NT2/D1 (cell line): ENCODE data around the gene CENPN.

Source experiments
- SUZ12 ChIP-seq: IDR thresholded peaks from 2 replicates; pipeline ENCODE4 v1.6.1; 2011; ENCODE audit not compliant: insufficient read length, insufficient read depth; ENCODE audit errors: extremely low read depth
- ZNF274 ChIP-seq: IDR thresholded peaks from 2 replicates; pipeline ENCODE4 v1.6.1; 2011; ENCODE audit warnings: mild to moderate bottlenecking, low read depth, low read length

DNA sequence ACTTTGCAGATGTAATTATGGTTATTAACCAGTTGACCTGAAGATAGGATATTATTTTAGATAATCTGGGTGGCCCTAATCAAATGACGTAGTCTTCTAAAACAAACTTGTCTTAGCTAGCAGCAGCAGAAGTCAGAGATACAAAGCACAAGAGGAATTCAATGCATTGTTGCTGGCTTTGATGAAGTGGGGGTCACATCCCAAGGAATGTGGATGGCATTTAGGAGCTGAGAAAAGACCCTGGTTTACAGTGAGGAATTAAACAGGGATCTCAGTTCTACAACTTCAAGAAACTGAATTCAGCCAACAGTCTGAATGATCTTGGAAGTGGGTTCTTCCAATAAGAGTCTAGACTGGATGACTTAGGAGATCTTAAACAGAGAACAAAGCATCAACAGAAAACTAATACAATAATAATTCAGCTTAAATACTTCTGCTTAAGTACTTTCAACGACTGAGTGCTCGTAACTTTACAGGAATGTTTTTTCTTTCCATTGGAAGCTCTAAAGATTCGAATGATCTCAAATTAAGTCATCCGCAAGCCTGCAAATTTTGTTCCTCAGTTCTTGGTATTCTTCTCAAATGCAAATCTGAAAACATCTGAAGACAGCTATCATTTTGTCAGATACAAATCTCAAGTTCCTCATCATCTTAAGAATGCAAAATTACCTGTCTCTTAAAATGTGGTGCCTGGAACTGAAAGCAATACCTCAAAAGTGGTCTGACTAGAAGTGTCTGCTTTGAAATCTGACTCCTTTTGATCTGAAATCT is 66.7 kb downstream of the CENPN start:
- no peak for TF ChIP-seq ZNF274
- no peak for TF ChIP-seq SUZ12
